Urinary bladder (tissue), 4 donors: ENCODE data around the gene SAXO2. TPM values are rescaled to one million over a fixed set of nuclear protein-coding genes. Genes with fewer than 3 reads are reported as not detected.
"Not testable (repeated sequence)": the region's sequence is repeated elsewhere in the genome, so short reads cannot be mapped to it uniquely, and the experiment has no call there.

Experiments
- DNase-seq: peaks from one replicate; pipeline ENCODE4 v3.0.0-alpha.2; 2015; ENCODE audit errors: extremely low spot score
- H3K27ac ChIP-seq: one replicate; pipeline ENCODE4 v1.5.1; 2013; ENCODE audit warnings: low read depth, mild to moderate bottlenecking, moderate library complexity
- H3K36me3 ChIP-seq: one replicate; pipeline ENCODE4 v1.6.1; 2013; ENCODE audit warnings: mild to moderate bottlenecking, moderate library complexity; ENCODE audit not compliant: insufficient read depth
- H3K4me1 ChIP-seq: one replicate; pipeline ENCODE4 v1.6.1; 2013; ENCODE audit warnings: mild to moderate bottlenecking, moderate library complexity; ENCODE audit not compliant: insufficient read depth
- H3K4me3 ChIP-seq: one replicate; pipeline ENCODE4 v1.5.1; 2013; ENCODE audit warnings: low read depth, low read length
- WGBS: extraction: QIAGEN DNeasy Blood & Tissue Kit; methylation state at CpG from one replicate; pipeline ENCODE4 v1.1.7; 2013; 5-methylcytosine and 5-hydroxymethylcytosine counted together
- polyA plus RNA-seq: library from polyadenylated mRNA; stranded (reverse); fragments of 200-250 nt; gene quantifications from one replicate; pipeline ENCODE4 v1.2.3, GENCODE V29; 2013
- total RNA-seq: library from RNA; depleted of rRNA; stranded (reverse); fragments of >200 nt; gene quantifications from one replicate; pipeline ENCODE4 v1.2.3, GENCODE V29; 2014
- donor health status: healthy with polysubstance abuse.
- donor health status: healthy.

Gene SAXO2
- total and polyA plus RNA-seq, 2 donors = 0.49 to 4.7 TPM

DNA sequence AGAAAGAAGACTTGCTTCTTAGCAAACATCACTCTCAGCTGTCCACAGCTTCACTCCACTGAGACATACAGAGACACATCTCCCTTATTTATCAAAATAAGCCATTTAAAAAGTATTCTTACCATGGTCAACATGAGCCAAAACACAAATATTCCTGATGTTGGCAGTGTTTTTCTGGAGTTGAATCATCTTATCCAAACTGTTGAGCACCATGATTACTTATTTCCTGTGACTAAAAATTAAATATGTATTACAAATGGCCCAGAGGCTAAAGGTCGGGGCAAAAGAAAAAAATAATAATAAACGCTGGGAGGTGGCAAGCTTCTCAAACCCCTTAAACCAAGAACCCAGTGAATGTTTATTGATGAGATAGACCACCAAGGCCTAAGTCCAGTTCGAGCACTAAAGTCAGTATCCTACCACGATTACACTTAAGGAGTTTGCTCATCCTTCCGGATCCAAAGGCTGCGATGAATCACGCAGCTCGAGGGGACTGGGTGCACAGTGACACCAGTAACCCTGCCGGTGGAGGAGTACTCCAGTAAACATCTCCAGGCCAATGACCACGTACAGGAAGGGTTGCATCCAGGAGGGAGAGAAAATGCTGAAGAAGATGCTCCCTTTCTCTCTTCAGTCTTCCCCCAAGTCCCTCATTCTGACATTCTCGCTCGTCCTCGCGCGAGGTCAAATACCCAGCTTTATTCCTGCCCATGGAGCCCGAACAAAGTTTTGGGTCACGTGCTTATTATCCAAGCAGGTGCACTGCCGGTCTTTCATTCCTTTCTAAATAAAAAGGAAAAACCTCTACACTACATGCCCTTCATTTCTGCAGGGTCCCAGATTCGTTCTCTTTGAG is 824 bp upstream of the SAXO2 start:
- H3K36me3 ChIP-seq, DNase-seq, H3K4me1 ChIP-seq: not testable (repeated sequence)
- Histone ChIP-seq H3K27ac (peak overlapping the region; percentile 61), H3K4me3 (peak overlapping the region; percentile 75)
- WGBS = 5% methylated on average over 19 of the region's 19 CpGs

DNA sequence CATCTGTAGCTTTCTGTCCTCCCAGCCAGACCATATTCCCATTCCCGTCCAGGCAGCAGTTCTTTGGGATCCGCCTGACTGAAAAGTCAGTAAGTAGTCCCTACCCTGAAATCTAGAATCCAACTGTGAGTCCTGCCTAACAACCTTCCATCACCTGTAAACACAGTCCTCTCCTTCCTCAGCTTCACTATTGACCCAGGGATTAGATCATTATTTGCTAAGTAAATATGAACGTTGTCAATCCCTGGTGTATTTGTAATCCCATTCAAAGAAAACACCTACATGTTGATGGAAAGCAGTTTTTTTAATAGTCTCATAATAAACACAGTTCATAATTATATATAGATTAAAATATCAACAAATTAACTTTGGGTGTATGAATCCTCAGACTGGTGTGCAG is 732 bp downstream of the SAXO2 start:
- Histone ChIP-seq H3K4me3 (peak overlapping the region; percentile 75), H3K27ac (no peak overlapping the region), H3K36me3 (no peaks in the 10 kb centered on the region), H3K4me1 (no peaks in the 10 kb centered on the region)
- WGBS = 29% methylated on average over 3 of the region's 3 CpGs
- DNase-seq = no peak

DNA sequence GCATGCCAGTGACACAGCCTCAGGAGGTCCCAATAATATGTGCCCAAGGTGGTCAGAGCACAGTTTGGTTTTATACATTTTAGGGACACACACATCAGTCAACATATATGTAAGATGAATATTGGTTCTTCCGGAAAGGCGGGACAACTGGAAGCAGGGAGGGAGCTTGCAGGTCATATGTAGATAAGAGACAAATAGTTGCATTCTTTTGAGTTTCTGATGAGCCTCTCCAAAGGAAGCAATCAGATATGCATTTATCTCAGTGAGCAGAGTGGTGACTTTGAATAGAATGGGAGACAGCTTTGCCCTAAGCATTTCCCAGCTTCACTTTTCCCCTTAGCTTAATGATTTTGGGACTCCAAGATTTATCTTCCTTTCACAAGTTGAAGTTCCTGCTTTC is 4.5 kb downstream of the SAXO2 start:
- H3K27ac ChIP-seq, DNase-seq, H3K36me3 ChIP-seq, H3K4me1 ChIP-seq, H3K4me3 ChIP-seq: not testable (repeated sequence)
- WGBS = 74% methylated on average over 2 of the region's 2 CpGs

DNA sequence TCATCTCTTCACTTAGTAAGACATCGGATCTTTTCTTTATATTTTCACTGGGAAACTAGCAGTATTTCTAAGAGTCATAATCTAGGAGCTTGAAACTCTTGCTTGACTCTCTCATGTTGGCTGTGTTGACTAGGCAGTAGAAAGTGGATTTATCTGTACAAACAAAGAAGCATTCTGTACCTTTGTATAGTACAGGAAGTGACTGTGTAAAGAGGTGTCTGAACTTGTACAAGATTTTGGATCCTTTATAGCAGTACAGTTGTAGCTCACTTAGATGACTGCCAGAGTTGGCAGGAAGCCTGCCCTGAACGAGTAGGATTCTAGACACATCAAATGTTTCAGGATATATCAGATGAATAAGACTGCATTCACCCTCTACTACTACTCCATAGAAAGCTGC is 5.8 kb downstream of the SAXO2 start:
- not testable (repeated sequence) for H3K27ac ChIP-seq, H3K4me1 ChIP-seq, H3K36me3 ChIP-seq, H3K4me3 ChIP-seq
- DNase-seq = peak; percentile 15
- WGBS = 36% methylated on average over 2 of the region's 2 CpGs

DNA sequence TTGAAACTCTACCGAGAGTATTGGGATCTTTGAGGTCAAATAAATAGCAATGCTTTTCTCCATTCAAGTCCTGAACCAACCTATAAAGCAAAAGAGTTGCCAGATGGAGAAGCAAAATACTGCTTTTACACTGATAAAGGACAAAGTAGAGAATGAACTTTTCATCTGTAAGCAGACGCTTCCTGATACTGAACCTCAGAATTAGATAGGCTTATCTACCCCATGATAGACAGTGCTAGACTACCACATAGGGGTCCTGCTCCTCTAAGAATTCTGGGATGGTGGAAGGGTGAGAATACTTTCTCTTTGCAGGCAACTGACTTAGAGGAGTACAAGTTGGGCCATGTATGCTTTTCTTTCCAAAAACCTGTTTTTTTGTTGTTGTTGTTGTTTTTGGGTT is 9.5 kb downstream of the SAXO2 start:
- Histone ChIP-seq H3K4me1 (no peaks in the 10 kb centered on the region), H3K36me3 (no peaks in the 10 kb centered on the region), H3K27ac (no peak overlapping the region), H3K4me3 (no peak overlapping the region)
- no peak for DNase-seq
- WGBS = 86% methylated on average over 2 of the region's 2 CpGs

DNA sequence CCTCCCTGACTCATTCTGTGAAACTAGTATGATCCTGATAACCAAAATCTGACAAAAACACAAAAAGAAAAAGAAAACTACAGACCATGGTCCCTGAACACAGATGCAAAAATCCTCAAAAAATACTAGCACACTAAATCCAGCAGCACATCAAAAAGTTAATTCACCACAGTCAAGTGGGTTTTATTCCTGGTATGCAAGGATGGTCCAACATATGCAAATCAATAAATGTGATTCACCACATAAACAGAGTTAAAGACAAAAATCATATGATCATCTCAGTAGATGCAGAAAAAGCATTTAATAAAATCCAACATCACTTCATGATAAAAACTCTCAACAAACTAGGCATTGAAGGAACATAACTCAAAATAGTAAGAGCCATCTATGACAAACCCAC is 12.8 kb downstream of the SAXO2 start:
- Histone ChIP-seq H3K4me3 (no peak overlapping the region), H3K27ac (no peak overlapping the region), H3K36me3 (no peaks in the 10 kb centered on the region), H3K4me1 (no peaks in the 10 kb centered on the region)
- DNase-seq = no peak

DNA sequence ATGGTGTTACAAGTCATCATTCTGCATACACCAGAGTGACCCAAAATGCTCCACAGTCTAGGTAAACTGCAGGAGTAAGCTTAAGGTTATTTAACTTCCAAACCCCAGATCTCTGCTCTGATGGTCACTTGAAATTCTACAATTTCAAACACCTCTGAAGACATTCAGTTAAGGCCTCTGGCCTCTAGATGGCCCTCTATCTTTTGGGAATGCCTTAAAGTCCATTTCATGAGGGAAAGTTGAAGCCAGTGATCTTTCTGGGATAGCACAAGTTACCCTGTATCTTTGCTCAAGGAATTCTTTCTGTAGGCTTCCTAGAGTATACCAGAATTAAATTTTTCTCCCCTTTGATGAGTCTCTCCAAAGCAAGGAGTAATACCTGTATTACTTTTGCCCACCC is 18.7 kb downstream of the SAXO2 start:
- DNase-seq = not testable (repeated sequence)

DNA sequence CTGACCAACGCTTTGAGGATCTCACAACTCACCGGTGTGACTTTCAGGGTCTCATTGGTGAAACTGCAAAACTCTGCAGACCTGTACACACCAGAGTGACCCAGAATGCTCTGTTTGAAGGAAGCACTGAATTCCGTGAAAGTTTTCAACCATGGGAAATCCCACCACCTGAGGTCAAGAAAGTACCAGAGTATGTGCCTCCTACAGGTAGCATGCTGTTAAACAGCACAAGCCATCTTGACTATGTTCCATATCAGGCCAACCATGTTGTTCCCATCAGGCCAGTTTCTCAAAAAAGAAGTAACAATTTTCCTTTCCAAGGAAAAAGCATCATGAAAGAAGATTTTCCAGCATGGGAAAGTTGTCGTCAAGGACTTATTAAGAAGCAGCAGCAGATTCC is 19.8 kb downstream of the SAXO2 start:
- H3K27ac ChIP-seq, H3K36me3 ChIP-seq, DNase-seq, H3K4me3 ChIP-seq, H3K4me1 ChIP-seq: not testable (repeated sequence)
- 87% methylated on average over 4 of the region's 4 CpGs for WGBS

More for the DNA sequence above, 18.7 kb downstream of the SAXO2 start:
- not testable (repeated sequence) for H3K4me3 ChIP-seq, H3K4me1 ChIP-seq, H3K27ac ChIP-seq, H3K36me3 ChIP-seq

DNA sequence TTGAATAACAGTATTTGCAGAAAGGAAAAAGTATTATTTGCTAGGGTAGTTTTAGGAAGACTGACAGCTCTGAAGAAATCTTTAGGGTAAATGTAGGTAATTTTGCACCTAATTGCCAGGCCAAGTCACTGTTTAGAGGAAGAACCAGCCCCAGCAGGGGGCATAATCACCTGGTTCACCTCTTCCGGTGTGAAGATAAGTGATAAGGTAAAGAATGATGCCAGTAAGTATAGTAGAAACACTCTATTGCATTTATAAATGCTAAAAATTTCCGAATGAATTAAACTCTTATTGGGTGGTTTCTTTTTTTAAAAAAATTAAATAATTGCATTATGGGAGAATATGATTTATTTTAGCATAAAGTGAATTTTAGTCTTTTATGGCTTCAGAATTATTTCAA is 21.8 kb downstream of the SAXO2 start:
- not testable (repeated sequence) for DNase-seq
- WGBS = 86% methylated on average over 1 of the region's 2 CpGs

DNA sequence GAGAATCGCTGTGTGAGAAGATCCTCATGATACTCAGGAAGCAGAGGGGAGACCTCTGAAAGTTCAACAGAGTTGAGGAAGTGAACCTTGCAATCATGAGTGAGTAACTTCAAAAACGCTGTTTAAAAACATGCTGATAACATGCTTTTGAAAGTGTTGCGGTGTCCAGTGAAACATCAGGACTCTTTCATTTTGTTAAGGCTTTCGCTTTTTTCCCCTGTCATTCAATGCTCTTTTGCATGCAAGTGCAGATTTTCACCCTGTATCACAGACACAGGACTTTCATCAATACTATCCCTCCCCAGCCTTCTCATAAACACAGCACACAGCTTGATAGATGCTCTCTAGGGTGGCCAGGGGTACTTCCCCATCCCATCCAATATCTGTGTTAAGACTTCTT is 23.9 kb downstream of the SAXO2 start:
- not testable (repeated sequence) for DNase-seq, H3K36me3 ChIP-seq, H3K4me1 ChIP-seq, H3K27ac ChIP-seq, H3K4me3 ChIP-seq
- WGBS = 72% methylated on average over 4 of the region's 4 CpGs

More for the DNA sequence above, 21.8 kb downstream of the SAXO2 start:
- H3K36me3 ChIP-seq, H3K4me3 ChIP-seq, H3K27ac ChIP-seq, H3K4me1 ChIP-seq: not testable (repeated sequence)

DNA sequence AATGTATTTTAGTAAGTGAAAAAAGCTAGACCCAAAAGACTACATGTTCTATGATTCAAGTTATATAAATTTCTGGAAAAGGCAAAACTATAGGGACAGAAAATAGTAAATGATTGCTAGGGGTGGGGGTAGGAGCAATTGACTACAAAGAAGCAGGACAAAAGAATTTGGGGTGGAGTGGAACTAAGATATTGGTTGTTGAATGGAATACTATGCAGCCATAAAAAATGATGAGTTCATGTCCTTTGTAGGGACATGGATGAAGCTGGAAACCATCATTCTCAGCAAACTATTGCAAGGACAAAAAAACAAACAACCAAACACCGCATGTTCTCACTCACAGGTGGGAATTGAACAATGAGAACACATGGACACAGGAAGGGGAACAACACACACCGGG is 25.6 kb downstream of the SAXO2 start:
- not testable (repeated sequence) for H3K4me3 ChIP-seq, H3K4me1 ChIP-seq, H3K36me3 ChIP-seq, DNase-seq, H3K27ac ChIP-seq
- WGBS = 94% methylated on average over 2 of the region's 2 CpGs

DNA sequence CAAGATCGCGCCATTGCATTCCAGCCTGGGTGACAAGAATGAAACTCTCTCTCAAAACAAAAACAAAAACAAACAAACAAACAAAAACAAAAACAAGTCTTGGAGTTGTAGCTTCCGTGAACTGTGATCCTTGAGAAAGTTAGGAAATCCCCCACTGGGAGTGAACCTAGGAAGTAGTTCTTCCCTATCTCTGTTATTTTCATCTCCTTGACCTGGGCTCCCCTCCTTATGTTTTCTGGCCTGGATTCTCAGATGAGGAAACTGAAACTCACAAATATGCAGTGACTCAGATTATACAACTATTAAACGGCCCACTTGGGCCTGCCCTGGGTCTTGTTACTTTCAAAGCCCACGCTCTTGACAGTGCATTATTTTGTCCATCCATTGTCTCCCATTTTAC is 29.7 kb downstream of the SAXO2 start:
- WGBS = 87% methylated on average over 5 of the region's 5 CpGs

DNA sequence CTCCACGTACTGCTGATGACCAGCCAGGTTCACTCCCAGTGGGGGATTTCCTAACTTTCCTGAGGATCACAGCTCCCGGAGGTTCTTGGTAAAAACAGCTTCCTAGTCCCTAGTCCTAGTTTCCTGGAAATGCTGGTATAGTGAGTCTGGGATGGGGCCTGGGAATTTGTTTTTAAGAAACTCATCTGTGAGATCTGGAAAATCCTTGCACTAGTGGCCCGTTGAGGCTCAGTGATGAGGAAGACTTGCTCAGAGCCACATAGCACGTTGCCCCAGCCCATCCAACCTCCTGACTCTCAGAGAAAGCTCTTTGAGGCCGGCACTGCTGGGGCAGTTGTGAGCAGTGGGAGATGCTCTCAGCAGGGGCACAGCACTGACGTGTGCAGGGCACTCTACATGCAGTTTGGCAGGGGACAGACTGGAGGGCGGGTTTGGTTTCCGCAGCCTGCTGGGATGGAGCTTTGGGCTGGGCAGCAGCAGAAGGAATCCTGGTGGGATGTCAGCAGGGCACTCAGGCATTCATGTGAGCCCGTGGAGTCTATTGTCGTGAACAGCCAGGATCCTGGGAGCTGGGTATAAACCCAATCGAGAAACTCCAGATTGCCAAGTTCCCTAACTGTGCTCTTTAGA is 31.6 kb downstream of the SAXO2 start:
- 57% methylated on average over 11 of the region's 11 CpGs for WGBS
- H3K4me3 ChIP-seq = no peak overlapping the region
- no peak overlapping the region for H3K27ac ChIP-seq
- H3K4me1 ChIP-seq = no peaks in the 10 kb centered on the region
- no peak for DNase-seq
- H3K36me3 ChIP-seq = no peaks in the 10 kb centered on the region

More for the DNA sequence above, 29.7 kb downstream of the SAXO2 start:
- DNase-seq = no peak
- H3K4me1 ChIP-seq = no peaks in the 10 kb centered on the region
- H3K4me3 ChIP-seq = no peak overlapping the region
- no peak overlapping the region for H3K27ac ChIP-seq
- no peaks in the 10 kb centered on the region for H3K36me3 ChIP-seq

DNA sequence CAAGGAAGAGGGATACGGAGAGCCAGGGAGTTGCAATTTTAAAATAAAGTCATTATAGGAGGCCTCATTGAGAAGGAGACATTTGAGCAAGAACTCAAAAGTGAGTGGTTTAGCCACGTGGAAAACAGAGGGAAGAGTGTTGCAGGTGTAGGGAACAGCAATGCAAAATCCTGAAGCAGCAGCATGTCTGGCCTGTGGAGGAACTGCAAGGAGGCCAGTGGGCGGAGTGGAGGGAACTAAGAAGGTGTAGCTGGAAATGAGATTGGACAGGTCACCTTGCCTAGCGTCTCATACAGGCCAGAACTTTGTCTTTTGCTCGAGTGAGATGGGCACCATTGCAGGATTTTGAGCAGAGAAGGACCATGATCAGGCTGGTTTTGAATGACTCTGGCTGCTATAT is 34.9 kb downstream of the SAXO2 start:
- WGBS = 93% methylated on average over 5 of the region's 5 CpGs
- Histone ChIP-seq H3K36me3 (no peaks in the 10 kb centered on the region), H3K27ac (no peak overlapping the region), H3K4me1 (no peaks in the 10 kb centered on the region), H3K4me3 (no peak overlapping the region)
- DNase-seq = no peak
